CD14-positive monocyte (primary cell): ENCODE results near the gene DIAPH1. TPM values are rescaled to one million over a fixed set of nuclear protein-coding genes. Genes with fewer than 3 reads are reported as not detected.

Experiments
- DNase-seq, 3 donors: peaks; one replicate each; pipeline ENCODE4 v3.0.0-alpha.2; 2011 to 2022
- H2AFZ ChIP-seq: 2 replicates; pipeline ENCODE4 v1.6.0; 2012; ENCODE audit warnings: mild to moderate bottlenecking, low read depth, low read length, inconsistent platforms; ENCODE audit not compliant: insufficient read depth, poor library complexity, severe bottlenecking
- H3K27ac ChIP-seq, 2 donors: 1 replicate in 1 of 2; 2 replicates in 1 of 2; pipeline ENCODE4 v1.5.1; 2012 to 2013; ENCODE audit warnings: low read length in 2 of 2, control low read depth in 1 of 2, inconsistent platforms in 1 of 2, low read depth in 1 of 2, mild to moderate bottlenecking in 1 of 2
- H3K27me3 ChIP-seq, 2 donors: one replicate each; pipeline versions ENCODE4 v1.6.0 to v1.6.1; 2011 to 2013; ENCODE audit warnings: low read length in 2 of 2; ENCODE audit not compliant: control insufficient read depth in 2 of 2, insufficient read depth in 2 of 2
- H3K36me3 ChIP-seq, 2 donors: replicated peaks in 1 of 2; 1 replicate in 1 of 2; 2 replicates in 1 of 2; pipeline versions ENCODE4 v1.5.1 to v1.6.1; 2012 to 2013; ENCODE audit warnings: low read length in 2 of 2, control low read depth in 1 of 2, inconsistent platforms in 1 of 2, mild to moderate bottlenecking in 1 of 2; ENCODE audit not compliant: insufficient read depth in 2 of 2, control insufficient read depth in 1 of 2
- H3K4me1 ChIP-seq, 2 donors: 1 replicate in 1 of 2; 2 replicates in 1 of 2; pipeline versions ENCODE4 v1.5.1 to v1.6.1; 2012 to 2013; ENCODE audit warnings: low read length in 2 of 2, control low read depth in 1 of 2, inconsistent platforms in 1 of 2, mild to moderate bottlenecking in 1 of 2, moderate library complexity in 1 of 2; ENCODE audit not compliant: insufficient read depth in 2 of 2, control insufficient read depth in 1 of 2
- H3K4me2 ChIP-seq: replicated peaks from 2 replicates; pipeline ENCODE3; 2012; ENCODE audit warnings: low read length, moderate library complexity, mild to moderate bottlenecking; ENCODE audit not compliant: poor library complexity, severe bottlenecking; ENCODE audit errors: extremely low read depth
- H3K4me3 ChIP-seq, 3 experiments: fragments of 200-600 bp in 1 of 3; sonication (generic) in 1 of 3; replicated peaks in 1 of 3; 1 replicate in 2 of 3; 2 replicates in 1 of 3; pipeline ENCODE4 v1.5.1; 2011 to 2013; ENCODE audit warnings: low read length in 3 of 3, mild to moderate bottlenecking in 3 of 3, control low read depth in 2 of 3, low read depth in 2 of 3, inconsistent platforms in 1 of 3, moderate library complexity in 1 of 3
- H3K79me2 ChIP-seq: 2 replicates; pipeline ENCODE4 v1.6.0; 2012; ENCODE audit warnings: mild to moderate bottlenecking, control low read depth, inconsistent platforms, low read length, moderate library complexity; ENCODE audit not compliant: insufficient read depth
- H3K9ac ChIP-seq: 2 replicates; pipeline ENCODE4 v1.6.0; 2017; ENCODE audit warnings: low read length, mild to moderate bottlenecking; ENCODE audit not compliant: insufficient read depth, poor library complexity, severe bottlenecking
- H3K9me3 ChIP-seq, 2 donors: replicated peaks in 1 of 2; 1 replicate in 1 of 2; 2 replicates in 1 of 2; pipeline versions ENCODE4 v1.5.1 to v1.6.1; 2012 to 2013; ENCODE audit warnings: low read length in 2 of 2, control low read depth in 1 of 2; ENCODE audit not compliant: control insufficient read depth in 1 of 2, insufficient read depth in 1 of 2
- H4K20me1 ChIP-seq: 2 replicates; pipeline ENCODE4 v1.6.0; 2012; ENCODE audit warnings: mild to moderate bottlenecking, low read length, control low read depth, moderate library complexity; ENCODE audit not compliant: insufficient read depth
- H3K27ac Mint-ChIP-seq, 7 donors: one replicate each; pipeline ENCODE4 v1.8.0; 2020; ENCODE audit warnings: mild to moderate bottlenecking in 7 of 7, mixed read lengths in 7 of 7, moderate library complexity in 6 of 7, inconsistent platforms in 2 of 7
- H3K27me3 Mint-ChIP-seq, 3 donors: one replicate each; pipeline ENCODE4 v1.8.0; 2021 to 2022; ENCODE audit warnings: low read depth in 3 of 3, mild to moderate bottlenecking in 3 of 3, mixed read lengths in 3 of 3, moderate library complexity in 3 of 3, inconsistent platforms in 1 of 3
- H3K36me3 Mint-ChIP-seq, 2 donors: one replicate each; pipeline ENCODE4 v1.8.0; 2020; ENCODE audit warnings: mixed read lengths in 2 of 2, inconsistent platforms in 1 of 2, mild to moderate bottlenecking in 1 of 2
- H3K4me1 Mint-ChIP-seq: one replicate; pipeline ENCODE4 v1.8.0; 2020; ENCODE audit warnings: mild to moderate bottlenecking, mixed read lengths
- H3K4me3 Mint-ChIP-seq, 2 donors: one replicate each; pipeline ENCODE4 v1.8.0; 2020; ENCODE audit warnings: mild to moderate bottlenecking in 2 of 2, mixed read lengths in 2 of 2, moderate library complexity in 1 of 2
- H3K9me3 Mint-ChIP-seq, 7 donors: one replicate each; pipeline ENCODE4 v1.8.0; 2020 to 2022; ENCODE audit warnings: mixed read lengths in 7 of 7, mild to moderate bottlenecking in 6 of 7, moderate library complexity in 6 of 7, inconsistent platforms in 2 of 7
- CTCF ChIP-seq: fragments of 200-600 bp; IDR thresholded peaks from one replicate; pipeline ENCODE4 v1.8.0; 2022; ENCODE audit warnings: antibody characterized with exemption, mild to moderate bottlenecking
- WGBS: methylation state at CpG from one replicate; pipeline ENCODE4 v1.1.5; 2013; ENCODE audit warnings: missing lambda C conversion rate; ENCODE audit not compliant: insufficient coverage; 5-methylcytosine and 5-hydroxymethylcytosine counted together
- intact Hi-C, 2 donors: fragments of 100-400 bp; cut with micrococcal nuclease; formaldehyde crosslinking; loops; one replicate each; pipeline versions ENCODE4 v1.15.0 to v1.15.1; 2023
- polyA plus RNA-seq, 3 donors: library from polyadenylated mRNA; depleted of rRNA in 1 of 3; unstranded in 2 of 3; stranded (reverse) in 1 of 3; fragments of 300-500 nt in 2 of 3; fragments of >200 nt in 1 of 3; fragmentation: Illumina TruSeq in 2 of 3; gene quantifications; 1 replicate in 2 of 3; 2 replicates in 1 of 3; pipeline ENCODE4 v1.2.3, GENCODE V29; 2012 to 2021

The DIAPH1 gene
- polyA plus RNA-seq, 3 donors: 60.2 to 140 (median 98.6) TPM

- Mint-ChIP-seq H3K4me3 (no peak overlapping the region), H3K9me3 (no peaks in the 10 kb centered on the region), H3K27me3 (no peaks in the 10 kb centered on the region), H3K4me1 (peaks cover 51% of the 10 kb centered on the region), H3K36me3 (peaks cover 28 to 42% of the 10 kb centered on the region in 2 donors), H3K27ac (peak overlapping the region in 1 of 7 donors; percentile 82)
- no peak overlapping the region for H3K27ac ChIP-seq
- no peak overlapping the region for H3K9ac ChIP-seq
- peaks cover 93% of the 10 kb centered on the region for H4K20me1 ChIP-seq
- H2AFZ ChIP-seq: no peak overlapping the region
- no peak for TF ChIP-seq CTCF
- H3K4me2 ChIP-seq: no peak overlapping the region
- no peaks in the 10 kb centered on the region for H3K9me3 ChIP-seq
- peaks cover 13% of the 10 kb centered on the region for H3K79me2 ChIP-seq
- intact Hi-C loops: loop anchor here (5.0 kb wide), 4 partner anchors 107 to 202 kb away; partner anchors contain the start of genes HDAC3 (in 1 of the 2), PCDHGA10 (in 1 of the 2), PCDHGB7 (in 1 of the 2) and RELL2 (in 1 of the 2)
- peaks cover 39 to 41% of the 10 kb centered on the region in 2 donors for H3K4me1 ChIP-seq
- WGBS: 100% methylated on average over 2 of the region's 8 CpGs
- DNase-seq: no peak
- no peaks in the 10 kb centered on the region for H3K27me3 ChIP-seq
- peaks cover 65 to 79% of the 10 kb centered on the region in 2 donors for H3K36me3 ChIP-seq
- no peak overlapping the region for H3K4me3 ChIP-seq
Observed at GRCh38 chr5:141523991-141524390, 94.8 kb downstream of the DIAPH1 start.

DNA sequence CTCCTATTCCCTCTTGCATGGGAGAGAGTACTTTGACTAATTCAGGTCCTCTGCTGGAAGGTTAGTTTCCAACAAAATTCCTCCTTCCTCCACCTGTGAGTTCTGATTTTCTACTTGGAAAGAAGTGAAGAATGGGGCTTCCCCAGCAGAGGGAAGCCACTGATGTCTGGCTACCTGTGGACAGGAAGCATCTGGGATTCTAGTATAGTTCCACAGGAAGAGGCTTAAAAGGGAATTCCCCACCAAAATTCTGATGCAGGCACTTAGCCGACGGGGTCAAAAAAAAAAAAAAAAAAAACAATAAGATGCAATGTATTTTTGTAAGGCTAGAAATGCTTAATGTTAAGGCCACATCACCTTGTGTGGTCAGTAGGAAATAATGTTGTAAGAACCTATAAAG lies 96.5 kb downstream of the DIAPH1 start:
- TF ChIP-seq CTCF: no peak
- H3K9me3 Mint-ChIP-seq: no peaks in the 10 kb centered on the region
- Histone ChIP-seq H3K4me3 (no peak overlapping the region), H4K20me1 (peaks cover 96% of the 10 kb centered on the region), H3K4me2 (peak overlapping the region; percentile 2), H3K36me3 (peaks cover 63 to 79% of the 10 kb centered on the region in 2 donors), H3K4me1 (peaks cover 48 to 56% of the 10 kb centered on the region in 2 donors), H3K27ac (no peak overlapping the region), H3K9me3 (no peaks in the 10 kb centered on the region), H3K27me3 (no peaks in the 10 kb centered on the region), H2AFZ (no peak overlapping the region), H3K79me2 (peaks cover 19% of the 10 kb centered on the region), H3K9ac (no peak overlapping the region)
- intact Hi-C loops: loop anchor here (5.0 kb wide), 4 partner anchors 105 to 200 kb away; partner anchors contain the start of genes HDAC3 (in 1 of the 2), PCDHGA10 (in 1 of the 2), PCDHGB7 (in 1 of the 2) and RELL2 (in 1 of the 2)
- H3K27ac Mint-ChIP-seq: peak overlapping the region in 3 of 7 donors; percentile 26 to 91 (median 31)
- DNase-seq: no peak
- no CpG with 5 or more reads among the region's 2 CpGs for WGBS
- peaks cover 63% of the 10 kb centered on the region for H3K4me1 Mint-ChIP-seq
- no peaks in the 10 kb centered on the region for H3K27me3 Mint-ChIP-seq
- H3K4me3 Mint-ChIP-seq: no peak overlapping the region
- peaks cover 45 to 57% of the 10 kb centered on the region in 2 donors for H3K36me3 Mint-ChIP-seq
